ENCODE measurements around the gene CNGB1.

DNA sequence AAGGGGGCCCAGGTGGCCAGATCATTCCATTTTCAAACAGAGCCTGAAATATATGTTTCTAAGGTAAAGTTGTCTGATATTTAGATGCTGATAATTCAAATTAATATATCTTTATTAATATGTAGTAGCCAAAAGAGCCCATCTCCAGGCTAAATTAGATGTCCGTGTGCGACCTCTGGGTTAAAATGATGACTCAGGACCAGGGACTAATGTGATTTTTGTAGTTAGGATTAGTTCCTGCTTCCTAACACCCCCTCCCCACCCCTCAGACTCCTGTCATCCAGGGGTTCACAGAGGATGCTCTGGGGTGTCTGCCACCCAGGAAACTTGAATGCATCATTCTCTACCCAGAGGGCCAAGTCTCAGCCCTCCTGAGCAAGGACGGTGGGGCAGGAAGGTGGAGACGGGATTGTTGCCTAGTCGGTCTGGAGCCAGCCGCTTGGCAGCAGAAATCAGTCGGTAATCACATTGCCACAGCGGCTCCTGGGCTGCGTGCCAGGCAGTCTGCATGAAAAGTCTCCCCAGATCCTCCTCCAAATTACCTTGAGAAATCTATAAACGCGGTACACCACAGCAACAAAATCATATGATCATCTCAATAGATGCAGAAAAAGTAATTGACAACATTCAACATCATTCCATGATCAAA is 29.8 kb downstream of the CNGB1 start:
- no peak for TF ChIP-seq EZH2 (IDR thresholded peaks at IDR 0.05; ENCODE audit: low read length)
- TF ChIP-seq, protein P1, sequence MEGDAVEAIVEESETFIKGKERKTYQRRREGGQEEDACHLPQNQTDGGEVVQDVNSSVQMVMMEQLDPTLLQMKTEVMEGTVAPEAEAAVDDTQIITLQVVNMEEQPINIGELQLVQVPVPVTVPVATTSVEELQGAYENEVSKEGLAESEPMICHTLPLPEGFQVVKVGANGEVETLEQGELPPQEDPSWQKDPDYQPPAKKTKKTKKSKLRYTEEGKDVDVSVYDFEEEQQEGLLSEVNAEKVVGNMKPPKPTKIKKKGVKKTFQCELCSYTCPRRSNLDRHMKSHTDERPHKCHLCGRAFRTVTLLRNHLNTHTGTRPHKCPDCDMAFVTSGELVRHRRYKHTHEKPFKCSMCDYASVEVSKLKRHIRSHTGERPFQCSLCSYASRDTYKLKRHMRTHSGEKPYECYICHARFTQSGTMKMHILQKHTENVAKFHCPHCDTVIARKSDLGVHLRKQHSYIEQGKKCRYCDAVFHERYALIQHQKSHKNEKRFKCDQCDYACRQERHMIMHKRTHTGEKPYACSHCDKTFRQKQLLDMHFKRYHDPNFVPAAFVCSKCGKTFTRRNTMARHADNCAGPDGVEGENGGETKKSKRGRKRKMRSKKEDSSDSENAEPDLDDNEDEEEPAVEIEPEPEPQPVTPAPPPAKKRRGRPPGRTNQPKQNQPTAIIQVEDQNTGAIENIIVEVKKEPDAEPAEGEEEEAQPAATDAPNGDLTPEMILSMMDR (optimal IDR thresholded peaks at IDR 0.05 in 1 of 3, IDR thresholded peaks at IDR 0.05 in 1 of 3, conservative IDR thresholded peaks at IDR 0.05 in 1 of 3; ENCODE audit: extremely low read depth in 1 of 3, insufficient read depth in 2 of 3, low read length in 3 of 3), result no peak

Measured in keratinocyte (primary cell).